Measurements from ENCODE around the gene HHAT. TPM values are rescaled to one million over a fixed set of nuclear protein-coding genes. Genes with fewer than 3 reads are reported as not detected.

The HHAT gene
- total and polyA plus RNA-seq, 7 donors, result 0.11 to 0.64 (median 0.16) TPM

DNA sequence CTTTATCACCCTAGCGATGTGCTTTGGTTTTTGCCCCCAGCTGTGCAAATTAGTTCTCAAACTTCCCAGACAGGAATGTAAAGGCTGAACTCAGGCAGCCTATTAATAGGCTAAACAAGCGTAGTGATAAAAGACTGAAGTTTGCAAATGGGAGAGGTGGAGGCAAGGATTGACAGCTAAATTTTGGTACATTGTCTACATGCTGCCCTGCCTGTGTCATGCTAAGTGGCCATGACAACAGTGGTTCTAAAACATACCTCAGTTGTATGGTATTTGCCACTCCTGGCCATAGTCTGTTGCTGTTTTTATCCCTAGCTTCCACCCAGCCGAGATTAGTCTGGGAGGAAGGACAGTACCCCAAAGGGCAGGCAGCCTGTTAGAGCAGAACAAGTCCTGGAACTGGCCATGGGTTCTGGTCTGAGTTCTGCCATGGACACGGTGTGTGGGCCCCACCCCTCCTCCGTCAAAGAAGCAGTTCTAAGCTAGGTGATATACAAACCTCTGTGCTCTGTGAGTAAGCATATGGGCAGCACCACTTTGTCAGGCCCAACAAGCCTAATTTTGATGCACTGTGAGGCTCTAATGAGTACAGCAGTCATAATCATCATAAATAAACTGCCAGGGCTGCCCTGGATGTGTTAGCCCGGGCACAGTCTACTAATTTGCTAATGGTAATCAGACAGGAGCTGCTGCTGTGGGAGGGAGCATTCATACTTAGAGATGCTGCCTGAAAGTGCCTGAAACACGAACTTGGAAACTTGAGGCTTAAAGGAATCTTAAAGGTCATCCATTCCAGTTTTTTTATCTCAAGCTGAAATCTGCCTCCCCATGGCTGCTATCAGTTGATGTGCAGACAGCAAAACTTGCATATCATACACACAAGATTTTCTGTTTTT, 177.1 kb downstream of the HHAT start:
- H3K9me3 ChIP-seq, result no peaks in the 10 kb centered on the region
- no peak for ATAC-seq
- H3K4me3 ChIP-seq, result no peak overlapping the region
- no peaks in the 10 kb centered on the region for H3K36me3 ChIP-seq (ENCODE audit: insufficient read depth in 1 of 2, low read depth in 1 of 2)
- H3K27ac ChIP-seq, result no peak overlapping the region
- TF ChIP-seq, protein P1, sequence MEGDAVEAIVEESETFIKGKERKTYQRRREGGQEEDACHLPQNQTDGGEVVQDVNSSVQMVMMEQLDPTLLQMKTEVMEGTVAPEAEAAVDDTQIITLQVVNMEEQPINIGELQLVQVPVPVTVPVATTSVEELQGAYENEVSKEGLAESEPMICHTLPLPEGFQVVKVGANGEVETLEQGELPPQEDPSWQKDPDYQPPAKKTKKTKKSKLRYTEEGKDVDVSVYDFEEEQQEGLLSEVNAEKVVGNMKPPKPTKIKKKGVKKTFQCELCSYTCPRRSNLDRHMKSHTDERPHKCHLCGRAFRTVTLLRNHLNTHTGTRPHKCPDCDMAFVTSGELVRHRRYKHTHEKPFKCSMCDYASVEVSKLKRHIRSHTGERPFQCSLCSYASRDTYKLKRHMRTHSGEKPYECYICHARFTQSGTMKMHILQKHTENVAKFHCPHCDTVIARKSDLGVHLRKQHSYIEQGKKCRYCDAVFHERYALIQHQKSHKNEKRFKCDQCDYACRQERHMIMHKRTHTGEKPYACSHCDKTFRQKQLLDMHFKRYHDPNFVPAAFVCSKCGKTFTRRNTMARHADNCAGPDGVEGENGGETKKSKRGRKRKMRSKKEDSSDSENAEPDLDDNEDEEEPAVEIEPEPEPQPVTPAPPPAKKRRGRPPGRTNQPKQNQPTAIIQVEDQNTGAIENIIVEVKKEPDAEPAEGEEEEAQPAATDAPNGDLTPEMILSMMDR (IDR thresholded peaks at IDR 0.05), result no peak
- no peaks in the 10 kb centered on the region for H3K4me1 ChIP-seq
- H3K27me3 ChIP-seq (ENCODE audit: insufficient read depth in 3 of 3, low read length in 2 of 3), result no peaks in the 10 kb centered on the region
- DNase-seq, result no peak
- intact Hi-C loops (cut with DNase I), result no loop called here
- 52 to 66% (median 57%) methylated on average over 7 of the region's 7 CpGs for WGBS, 3 donors

DNA sequence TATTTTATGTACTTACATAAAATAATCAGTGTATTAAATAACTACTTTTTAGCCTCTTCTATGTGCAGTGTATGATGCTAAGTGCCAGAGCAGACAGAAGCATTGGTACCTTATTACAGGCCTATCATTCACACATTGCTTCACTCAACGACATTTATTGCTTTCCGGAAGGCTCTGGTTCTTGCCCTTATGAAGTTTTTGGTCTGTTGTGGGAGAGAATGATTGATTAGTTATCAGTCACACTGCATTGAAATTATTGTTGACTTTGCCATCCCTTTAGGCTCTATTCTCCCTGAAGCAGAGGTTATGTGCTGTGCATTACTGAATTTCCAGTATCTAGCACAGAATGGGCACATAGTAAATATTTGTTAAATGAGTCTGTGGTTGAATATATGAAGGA, 178.0 kb downstream of the HHAT start:
- DNase-seq, result no peak
- intact Hi-C loops (cut with DNase I), result no loop called here
- H3K27ac ChIP-seq, result no peak overlapping the region
- TF ChIP-seq, protein P1 (IDR thresholded peaks at IDR 0.05), result no peak
- WGBS, 3 donors, result 78 to 89% (median 79%) methylated on average over 2 of the region's 2 CpGs
- H3K27me3 ChIP-seq (ENCODE audit: insufficient read depth in 3 of 3, low read length in 2 of 3), result no peaks in the 10 kb centered on the region
- H3K4me3 ChIP-seq, result no peak overlapping the region
- no peaks in the 10 kb centered on the region for H3K9me3 ChIP-seq
- H3K36me3 ChIP-seq (ENCODE audit: insufficient read depth in 1 of 2, low read depth in 1 of 2), result no peaks in the 10 kb centered on the region
- H3K4me1 ChIP-seq, result no peaks in the 10 kb centered on the region
- ATAC-seq, result no peak

- H3K36me3 ChIP-seq (ENCODE audit: insufficient read depth in 1 of 2, low read depth in 1 of 2), result no peaks in the 10 kb centered on the region
- H3K27me3 ChIP-seq (ENCODE audit: insufficient read depth in 3 of 3, low read length in 2 of 3), result no peaks in the 10 kb centered on the region
- TF ChIP-seq, protein P1 (IDR thresholded peaks at IDR 0.05), result no peak
- H3K27ac ChIP-seq, result no peak overlapping the region
- intact Hi-C loops (cut with DNase I), result no loop called here
- H3K4me1 ChIP-seq, result no peaks in the 10 kb centered on the region
- ATAC-seq (no peak), DNase-seq (no peak)
- H3K9me3 ChIP-seq, result no peaks in the 10 kb centered on the region
- 53 to 62% (median 62%) methylated on average over 3 of the region's 3 CpGs for WGBS, 3 donors
- no peak overlapping the region for H3K4me3 ChIP-seq
Observed at GRCh38 chr1:210516092-210516656, 187.5 kb downstream of the HHAT start.

DNA sequence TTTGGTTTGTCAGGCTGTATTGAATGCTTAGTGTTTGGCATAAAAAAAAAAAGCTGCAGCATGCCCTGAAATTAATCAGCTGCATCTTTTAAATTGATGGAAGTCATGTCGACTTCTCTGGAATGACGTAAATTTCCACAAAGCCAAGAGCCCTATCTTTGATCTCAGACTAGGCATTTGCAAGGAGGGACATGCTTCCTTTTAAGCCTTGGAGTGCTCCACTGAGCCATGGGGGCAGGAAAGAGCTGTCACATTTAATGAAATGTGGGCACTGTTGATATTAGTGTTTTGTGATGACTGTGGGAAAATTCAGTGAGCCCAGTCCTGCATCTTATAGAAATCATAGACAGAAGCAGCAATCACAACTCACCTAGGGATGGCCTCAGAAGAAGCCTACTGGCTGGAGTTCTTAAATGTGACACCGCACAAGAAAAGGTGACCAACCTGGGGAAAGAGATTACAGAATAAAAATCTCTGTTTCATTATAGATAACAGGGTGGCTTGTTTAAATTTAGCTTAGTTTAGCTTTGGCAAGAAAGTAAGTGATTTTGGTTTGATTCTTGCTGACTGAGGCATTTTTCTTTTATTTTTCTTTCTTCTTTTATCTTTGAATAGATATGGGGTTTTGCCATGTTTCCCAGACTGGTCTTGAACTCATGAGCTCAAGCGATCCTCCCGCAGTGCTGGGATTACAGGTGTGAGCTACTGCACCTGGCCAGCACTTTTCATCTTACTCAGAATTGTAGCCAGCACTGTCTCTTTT, 188.2 kb downstream of the HHAT start:
- Histone ChIP-seq H3K36me3 (ENCODE audit: insufficient read depth in 1 of 2, low read depth in 1 of 2) (no peaks in the 10 kb centered on the region), H3K9me3 (no peaks in the 10 kb centered on the region), H3K4me3 (no peak overlapping the region), H3K27me3 (ENCODE audit: insufficient read depth in 3 of 3, low read length in 2 of 3) (no peaks in the 10 kb centered on the region), H3K4me1 (no peaks in the 10 kb centered on the region), H3K27ac (no peak overlapping the region)
- WGBS, 3 donors, result 78 to 82% (median 81%) methylated on average over 5 of the region's 5 CpGs
- ATAC-seq (no peak), DNase-seq (no peak)
- TF ChIP-seq, protein P1 (IDR thresholded peaks at IDR 0.05), result no peak
- intact Hi-C loops (cut with DNase I), result no loop called here
